Activated naive CD4-positive, alpha-beta T cell treated with anti-CD3 and anti-CD28 coated beads, Interleukin-2, amount 50 U/mL, for 24 hours (primary cell): ENCODE results near the gene DOK4.
A peak's percentile ranks its signal among the peaks of the same experiment; 100 is the strongest.

ENCODE experiments used
- H3K27ac Mint-ChIP-seq: one replicate; pipeline ENCODE4 v1.8.0; 2021; ENCODE audit warnings: mild to moderate bottlenecking, mixed read lengths
- H3K27me3 Mint-ChIP-seq: one replicate; pipeline ENCODE4 v1.8.0; 2021; ENCODE audit warnings: mixed read lengths
- H3K36me3 Mint-ChIP-seq: one replicate; pipeline ENCODE4 v1.8.0; 2021; ENCODE audit warnings: mixed read lengths
- H3K4me1 Mint-ChIP-seq: one replicate; pipeline ENCODE4 v1.8.0; 2021; ENCODE audit warnings: mixed read lengths
- H3K4me3 Mint-ChIP-seq: one replicate; pipeline ENCODE4 v1.8.0; 2021; ENCODE audit warnings: mild to moderate bottlenecking, mixed read lengths
- H3K9me3 Mint-ChIP-seq: one replicate; pipeline ENCODE4 v1.8.0; 2021; ENCODE audit warnings: mixed read lengths

DOK4 gene

GRCh38 chr16:57485916-57486857 is at the start of gene DOK4:
Gene DOK4 (minus strand): TSS chr16:57486493. CDS start chr16:57479507, 6,986 bp downstream.
- peak within 1 kb of the TSS; percentile 86 for H3K4me3 Mint-ChIP-seq
- peak within 1 kb of the TSS; percentile 68 for H3K27ac Mint-ChIP-seq

GRCh38 chr16:57535680-57536305 is 49.5 kb upstream of the DOK4 start:
- H3K27me3 Mint-ChIP-seq, result no peaks in the 10 kb centered on the region
- no peaks in the 10 kb centered on the region for H3K9me3 Mint-ChIP-seq
- peaks cover 69% of the 10 kb centered on the region for H3K4me1 Mint-ChIP-seq
- peak overlapping the region; percentile 86 for H3K27ac Mint-ChIP-seq
- H3K36me3 Mint-ChIP-seq, result no peaks in the 10 kb centered on the region
- peak overlapping the region; percentile 82 for H3K4me3 Mint-ChIP-seq

More at GRCh38 chr16:57485916-57486857, at the start of gene DOK4:
- no peaks in the 10 kb centered on the region for H3K36me3 Mint-ChIP-seq
- no peaks in the 10 kb centered on the region for H3K27me3 Mint-ChIP-seq
- H3K4me1 Mint-ChIP-seq, result peaks cover 23% of the 10 kb centered on the region
- H3K9me3 Mint-ChIP-seq, result no peaks in the 10 kb centered on the region

- Mint-ChIP-seq H3K4me3 (no peak overlapping the region), H3K27ac (peak overlapping the region; percentile 86), H3K27me3 (no peaks in the 10 kb centered on the region), H3K4me1 (peaks cover 76% of the 10 kb centered on the region), H3K36me3 (no peaks in the 10 kb centered on the region), H3K9me3 (no peaks in the 10 kb centered on the region)
These were observed 48.8 kb upstream of the DOK4 start for GRCh38 chr16:57534881-57535658.

- Mint-ChIP-seq H3K36me3 (no peaks in the 10 kb centered on the region), H3K27me3 (no peaks in the 10 kb centered on the region), H3K4me3 (peak overlapping the region; percentile 27), H3K9me3 (no peaks in the 10 kb centered on the region), H3K4me1 (peaks cover 83% of the 10 kb centered on the region), H3K27ac (peak overlapping the region; percentile 86)
These were observed 48.1 kb upstream of the DOK4 start for GRCh38 chr16:57534337-57534880.

GRCh38 chr16:57533431-57534336 is 47.4 kb upstream of the DOK4 start:
- H3K27me3 Mint-ChIP-seq, result no peaks in the 10 kb centered on the region

GRCh38 chr16:57532266-57532625 is 46.0 kb upstream of the DOK4 start:
- Mint-ChIP-seq H3K27ac (peak overlapping the region; percentile 86), H3K4me1 (peaks cover 69% of the 10 kb centered on the region), H3K4me3 (no peak overlapping the region), H3K27me3 (no peaks in the 10 kb centered on the region), H3K36me3 (no peaks in the 10 kb centered on the region), H3K9me3 (no peaks in the 10 kb centered on the region)

More at GRCh38 chr16:57533431-57534336, 47.4 kb upstream of the DOK4 start:
- Mint-ChIP-seq H3K36me3 (no peaks in the 10 kb centered on the region), H3K27ac (peak overlapping the region; percentile 20), H3K4me1 (peaks cover 80% of the 10 kb centered on the region), H3K4me3 (peak overlapping the region; percentile 27), H3K9me3 (no peaks in the 10 kb centered on the region)

- Mint-ChIP-seq H3K9me3 (no peaks in the 10 kb centered on the region), H3K4me3 (peak overlapping the region; percentile 76), H3K4me1 (peaks cover 64% of the 10 kb centered on the region), H3K36me3 (no peaks in the 10 kb centered on the region), H3K27me3 (no peaks in the 10 kb centered on the region), H3K27ac (peak overlapping the region; percentile 86)
These were observed 45.5 kb upstream of the DOK4 start for GRCh38 chr16:57531635-57532265.

GRCh38 chr16:57531253-57531575 is 44.9 kb upstream of the DOK4 start:
- Mint-ChIP-seq H3K9me3 (no peaks in the 10 kb centered on the region), H3K27me3 (no peaks in the 10 kb centered on the region), H3K4me1 (peaks cover 64% of the 10 kb centered on the region), H3K27ac (peak overlapping the region; percentile 86), H3K4me3 (peak overlapping the region; percentile 76), H3K36me3 (no peaks in the 10 kb centered on the region)

GRCh38 chr16:57530522-57531252 is 44.4 kb upstream of the DOK4 start:
- Mint-ChIP-seq H3K27me3 (no peaks in the 10 kb centered on the region), H3K36me3 (no peaks in the 10 kb centered on the region), H3K27ac (peak overlapping the region; percentile 86), H3K4me1 (peaks cover 63% of the 10 kb centered on the region), H3K4me3 (peak overlapping the region; percentile 76), H3K9me3 (no peaks in the 10 kb centered on the region)

- Mint-ChIP-seq H3K36me3 (no peaks in the 10 kb centered on the region), H3K4me3 (peak overlapping the region; percentile 76), H3K27me3 (no peaks in the 10 kb centered on the region), H3K9me3 (no peaks in the 10 kb centered on the region), H3K27ac (peak overlapping the region; percentile 86), H3K4me1 (peaks cover 58% of the 10 kb centered on the region)
These were observed 43.8 kb upstream of the DOK4 start for GRCh38 chr16:57530104-57530521.

GRCh38 chr16:57529391-57530103 is 43.3 kb upstream of the DOK4 start:
- peak overlapping the region; percentile 76 for H3K4me3 Mint-ChIP-seq
- peak overlapping the region; percentile 86 for H3K27ac Mint-ChIP-seq
- no peaks in the 10 kb centered on the region for H3K9me3 Mint-ChIP-seq
- no peaks in the 10 kb centered on the region for H3K27me3 Mint-ChIP-seq
- peaks cover 52% of the 10 kb centered on the region for H3K4me1 Mint-ChIP-seq
- no peaks in the 10 kb centered on the region for H3K36me3 Mint-ChIP-seq

GRCh38 chr16:57528499-57529390 is 42.5 kb upstream of the DOK4 start:
- Mint-ChIP-seq H3K4me3 (no peak overlapping the region), H3K4me1 (peaks cover 44% of the 10 kb centered on the region), H3K36me3 (no peaks in the 10 kb centered on the region), H3K27ac (no peak overlapping the region), H3K27me3 (no peaks in the 10 kb centered on the region), H3K9me3 (no peaks in the 10 kb centered on the region)
